Tibial nerve (tissue), 4 donors: ENCODE data around the gene DLX2.

ENCODE experiments used
- CTCF ChIP-seq, 5 experiments: fragments of 200-600 bp in 3 of 5; fragments of 450-650 bp in 2 of 5; sonication (generic) in 3 of 5; IDR thresholded peaks; one replicate each; pipeline ENCODE4 v1.5.1; 2016 to 2019; ENCODE audit warnings: antibody characterized with exemption in 5 of 5, mild to moderate bottlenecking in 3 of 5, moderate library complexity in 2 of 5
- EP300 ChIP-seq, 2 donors: sonication (generic); formaldehyde crosslinking; IDR thresholded peaks; one replicate each; pipeline ENCODE4 v1.6.1; 2017; ENCODE audit warnings: antibody characterized with exemption in 2 of 2, mild to moderate bottlenecking in 1 of 2
- POLR2A ChIP-seq, 2 donors: fragments of 450-650 bp; IDR thresholded peaks; one replicate each; pipeline ENCODE4 v1.6.1; 2017; ENCODE audit warnings: antibody characterized with exemption in 2 of 2, mild to moderate bottlenecking in 2 of 2, moderate library complexity in 2 of 2

- TF ChIP-seq CTCF (IDR thresholded peaks at IDR 0.05), result no peak
- TF ChIP-seq POLR2A (IDR thresholded peaks at IDR 0.05), result no peak
- peak in 1 of 2 donors; percentile 40 for TF ChIP-seq EP300 (IDR thresholded peaks at IDR 0.05)
Observed at GRCh38 chr2:172095146-172095904, 7.4 kb downstream of the DLX2 start.
